CD4-positive, alpha-beta T cell treated with Interleukin-21 for 1 hour (primary cell): ENCODE results near the gene SMIM26.

Experiments used
- DNase-seq: peaks from one replicate; pipeline ENCODE4 v3.0.0-alpha.2; 2020

The SMIM26 gene

DNA sequence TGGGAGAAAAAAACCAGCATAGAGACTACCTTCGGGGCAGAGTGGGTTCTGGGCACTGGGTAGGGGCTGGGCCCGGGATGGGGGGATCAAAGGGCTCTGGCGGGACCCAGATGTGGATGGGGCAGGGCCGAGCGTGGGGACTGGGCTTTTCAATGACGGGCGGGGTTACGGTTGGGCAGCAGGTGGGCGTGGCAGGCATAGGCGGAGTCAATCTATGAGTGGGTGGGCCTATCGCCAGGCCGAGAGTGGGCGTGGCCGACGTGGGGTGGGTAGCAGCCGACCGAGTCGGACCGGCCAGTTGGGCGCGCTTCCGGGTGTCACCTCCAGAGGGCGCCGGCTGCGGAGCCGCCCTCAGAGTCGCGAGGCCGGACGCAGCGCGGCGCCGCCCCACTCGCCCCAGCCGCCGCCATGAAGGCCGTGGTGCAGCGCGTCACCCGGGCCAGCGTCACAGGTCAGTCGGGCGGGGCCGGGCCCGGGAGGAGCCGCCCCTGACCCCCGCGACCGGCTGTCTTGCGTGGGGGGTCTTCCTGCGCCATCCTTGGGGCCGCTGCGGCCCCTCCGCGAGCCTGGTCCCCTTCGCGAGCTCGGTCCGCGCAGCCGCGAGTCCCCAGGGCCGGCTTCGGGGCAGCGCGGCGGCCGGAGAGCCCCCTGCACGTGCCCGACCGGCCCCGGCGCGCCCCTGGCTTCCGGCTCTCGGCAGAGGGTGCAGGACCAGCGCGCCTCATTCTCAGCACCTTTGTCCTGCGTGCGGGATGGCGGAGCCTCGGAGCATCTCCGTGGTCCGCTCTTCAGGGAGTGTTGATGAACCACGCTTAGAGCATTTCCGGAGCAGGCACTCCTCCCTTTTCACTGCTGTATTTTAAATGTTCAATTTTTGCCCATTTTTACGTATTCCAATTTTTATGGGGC, 20.7 kb downstream of the SMIM26 start, which contains the start of gene DTD1:
Gene DTD1, plus strand, starts transcription at position 390 of the 909 bp plus-strand sequence. Its CDS starts 19 bp downstream, at position 409.
- peak; percentile 89 for DNase-seq

DNA sequence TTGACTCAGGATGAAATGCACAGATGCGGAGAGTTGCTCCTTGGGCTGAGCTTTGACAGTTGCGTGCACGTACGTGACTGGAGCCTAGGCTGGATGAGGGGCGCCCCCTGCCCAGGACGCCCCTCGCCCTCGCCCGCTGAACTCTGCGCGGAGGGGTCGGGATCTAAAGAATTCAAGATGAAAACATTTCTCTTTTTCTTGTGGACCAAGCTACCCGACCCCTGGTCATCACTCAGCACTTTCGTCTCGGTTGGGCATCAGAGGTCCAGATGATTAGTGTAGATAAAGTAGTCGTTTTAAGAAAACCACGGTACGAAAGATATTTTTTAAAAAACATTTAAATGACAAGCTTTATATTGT, 21.3 kb downstream of the SMIM26 start:
- no peak for DNase-seq

DNA sequence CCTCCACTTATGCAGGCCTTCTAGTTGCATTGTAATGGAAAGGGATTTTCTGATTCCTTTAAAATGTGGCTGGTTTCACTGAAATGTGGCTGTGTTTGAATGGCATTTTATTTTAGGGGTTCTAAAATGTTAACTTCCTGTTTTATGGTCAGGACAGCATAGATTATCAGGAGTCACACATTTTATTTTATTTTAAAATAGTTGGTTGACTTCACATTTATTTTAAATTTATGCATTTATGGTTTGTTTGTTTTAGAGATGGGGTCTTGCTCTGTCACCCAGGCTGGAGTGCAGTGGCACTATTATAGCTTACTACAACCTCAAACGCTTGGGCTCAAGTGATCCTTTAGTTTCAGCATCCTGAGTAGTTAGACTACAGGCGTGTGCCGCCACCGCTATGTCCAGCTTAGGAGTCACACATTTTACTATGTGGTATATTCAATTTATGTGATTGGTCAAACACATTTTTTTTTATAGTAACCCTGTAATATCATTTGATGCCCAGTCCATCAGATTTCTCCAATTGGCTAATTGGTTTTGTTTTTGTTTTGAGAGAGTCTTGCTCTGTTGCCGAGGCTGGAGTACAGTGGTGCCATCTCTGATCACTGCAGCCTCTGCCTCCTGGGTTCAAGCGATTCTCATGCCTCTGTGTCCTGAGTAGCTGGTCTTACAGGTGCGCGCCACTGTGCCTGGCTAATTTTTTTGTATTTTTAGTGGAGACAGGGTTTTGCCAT, 22.9 kb downstream of the SMIM26 start:
- no peak for DNase-seq

DNA sequence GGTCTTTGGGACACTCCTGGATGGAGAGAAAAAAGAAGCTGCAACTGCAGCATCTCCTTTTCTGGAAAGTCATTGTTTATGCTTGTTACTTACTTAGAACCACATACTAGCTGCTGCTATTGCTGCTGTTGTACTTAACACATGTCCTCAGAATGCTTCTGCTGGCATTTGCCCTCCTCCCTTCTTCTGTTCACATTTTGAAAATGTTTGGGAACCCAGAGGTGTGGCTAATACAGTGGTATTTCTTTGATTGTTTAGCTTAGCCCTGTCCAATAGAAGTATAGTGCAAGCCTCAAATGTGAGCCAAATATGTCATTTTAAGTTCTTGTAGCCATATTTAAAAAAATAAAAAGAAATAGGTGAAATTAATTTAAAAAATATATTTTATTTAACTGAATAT, 29.0 kb downstream of the SMIM26 start:
- no peak for DNase-seq

DNA sequence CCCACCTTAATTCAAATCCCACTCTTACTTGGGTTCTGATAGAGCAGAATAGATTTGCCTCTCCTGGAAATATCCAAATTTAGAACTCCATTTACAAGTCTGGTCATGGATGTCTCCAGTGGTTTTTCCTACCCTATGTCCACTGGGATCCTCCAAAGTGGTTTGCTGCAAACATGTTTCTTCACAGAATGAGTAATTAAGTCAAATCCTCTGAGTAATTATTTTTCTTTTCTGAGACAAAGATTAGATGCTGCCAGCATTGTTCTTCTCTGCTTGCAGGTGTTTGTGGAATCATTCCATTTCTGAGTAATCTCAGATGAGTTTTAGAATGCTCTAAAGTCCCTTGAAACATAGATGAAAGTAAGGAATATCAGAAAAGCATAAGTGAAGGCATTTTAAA, 42.5 kb downstream of the SMIM26 start:
- DNase-seq = no peak

DNA sequence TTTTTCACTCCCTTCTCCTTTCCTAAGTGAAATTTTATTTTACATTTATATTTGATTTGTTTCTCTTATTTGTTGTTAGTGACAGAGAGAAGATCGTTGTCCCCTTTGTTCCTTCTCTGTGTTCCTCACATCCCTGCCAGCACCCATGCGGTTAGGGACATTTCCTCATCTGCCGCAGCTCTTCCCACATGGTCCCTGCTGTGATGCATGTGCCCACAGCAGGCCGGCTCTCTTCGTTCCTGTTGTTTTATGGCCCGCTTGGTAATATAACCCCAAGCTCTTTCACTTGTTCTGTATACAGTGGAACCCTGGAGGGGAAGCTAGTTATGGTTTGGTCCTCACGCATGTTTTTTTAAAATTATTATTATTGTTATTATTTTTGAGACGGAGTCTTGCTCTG, 44.3 kb downstream of the SMIM26 start:
- DNase-seq = no peak

DNA sequence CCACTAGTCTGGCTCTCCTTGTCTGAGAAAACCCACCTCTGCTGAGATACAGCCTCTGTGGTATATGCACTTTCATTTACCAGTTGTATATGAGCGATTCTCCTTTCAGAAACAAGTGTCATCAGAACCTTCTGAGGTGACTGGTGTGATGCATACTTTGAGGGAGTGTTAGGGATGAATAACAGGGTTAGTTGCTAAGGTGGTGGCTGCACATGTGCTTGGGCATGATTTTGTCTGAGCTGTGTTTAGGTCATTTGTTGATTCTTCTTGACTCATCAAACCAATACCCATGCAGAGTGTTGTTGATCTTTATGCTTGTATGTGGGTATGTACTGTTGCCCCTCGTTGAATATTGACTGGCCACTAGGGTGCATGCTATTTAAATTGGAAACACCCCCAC, 46.3 kb downstream of the SMIM26 start:
- DNase-seq = no peak

DNA sequence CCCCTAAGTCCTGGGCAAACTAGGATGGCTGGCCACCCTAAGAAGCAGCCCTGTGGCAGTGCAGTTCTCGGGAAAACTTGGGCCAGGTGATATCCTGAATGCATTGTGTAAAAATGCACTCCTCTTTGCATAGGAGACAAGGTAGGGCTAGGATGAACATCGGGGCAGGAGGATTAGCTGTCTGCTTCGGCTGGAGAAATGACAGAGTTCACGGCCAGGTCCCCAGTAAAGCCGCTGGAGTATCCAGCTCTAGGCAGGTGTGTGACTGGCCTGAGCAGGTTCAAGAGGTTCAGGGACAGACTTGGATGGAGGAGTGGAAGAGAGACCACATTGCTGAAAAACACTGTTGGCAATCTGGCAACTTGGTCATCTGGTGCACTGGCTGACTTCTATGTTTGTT, 47.0 kb downstream of the SMIM26 start:
- DNase-seq = no peak

DNA sequence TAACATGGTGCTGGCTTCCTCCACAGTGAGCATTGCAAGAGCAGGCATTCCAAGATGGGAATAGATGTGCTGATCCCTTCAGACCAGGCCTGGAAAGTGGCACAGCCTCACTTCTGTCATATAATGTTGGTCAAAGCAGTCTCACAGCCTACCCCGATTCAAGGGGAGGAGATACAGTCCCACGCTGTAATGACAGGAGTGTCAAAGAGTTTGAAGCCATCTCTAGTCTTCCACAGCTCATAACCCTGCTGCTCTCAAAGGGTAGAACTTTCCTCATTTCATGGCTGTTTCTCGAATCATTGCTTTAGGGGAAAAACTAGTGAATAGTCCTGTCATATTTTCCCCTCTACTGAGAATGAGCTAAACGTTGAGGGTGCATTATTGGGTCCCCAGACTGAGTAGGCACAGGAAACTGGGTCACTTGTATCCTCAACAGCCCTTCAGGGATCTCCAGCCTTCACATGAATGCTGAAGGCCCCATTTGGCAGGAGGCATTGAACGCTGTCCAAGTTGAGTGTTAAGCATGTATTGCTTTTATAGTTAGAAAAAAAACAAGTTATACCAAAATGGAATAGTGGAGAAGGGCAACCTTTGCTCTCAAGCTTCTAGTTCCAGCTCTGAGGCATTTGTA, 47.9 kb downstream of the SMIM26 start:
- no peak for DNase-seq
